Stimulated activated CD4-positive, alpha-beta T cell treated with anti-CD3 and anti-CD28 coated beads, Interleukin-12 subunit alpha, Interleukin-12 subunit beta, amount 100 ng/mL, for 4 hours (primary cell): ENCODE results near the gene FILIP1L.

Source experiments
- DNase-seq: peaks from one replicate; pipeline ENCODE4 v3.0.0-alpha.2; 2020

Gene FILIP1L

GRCh38 chr3:99878005-99878404 lies 236.3 kb downstream of the FILIP1L start:
- no peak for DNase-seq

GRCh38 chr3:99877031-99877579 lies 237.2 kb downstream of the FILIP1L start:
- no peak for DNase-seq

GRCh38 chr3:99875929-99876841 lies 238.1 kb downstream of the FILIP1L start:
- DNase-seq: peak; percentile 54

GRCh38 chr3:99875581-99875928 lies 238.7 kb downstream of the FILIP1L start:
- DNase-seq: no peak

- DNase-seq: no peak
Measured at GRCh38 chr3:99874237-99875002, 239.9 kb downstream of the FILIP1L start.

- DNase-seq: no peak
Measured at GRCh38 chr3:99873269-99874102, 240.8 kb downstream of the FILIP1L start.

- no peak for DNase-seq
Measured at GRCh38 chr3:99872923-99873254, 241.4 kb downstream of the FILIP1L start.

- no peak for DNase-seq
Measured at GRCh38 chr3:99871231-99872045, 242.9 kb downstream of the FILIP1L start.

- no peak for DNase-seq
Measured at GRCh38 chr3:99870712-99871111, 243.6 kb downstream of the FILIP1L start.

GRCh38 chr3:99869621-99870020 lies 244.7 kb downstream of the FILIP1L start:
- DNase-seq: no peak

- DNase-seq: no peak
Measured at GRCh38 chr3:99868311-99868646, 246.0 kb downstream of the FILIP1L start.

- DNase-seq: no peak
Measured at GRCh38 chr3:99867594-99868310, 246.5 kb downstream of the FILIP1L start.

GRCh38 chr3:99866261-99866761 lies 248.0 kb downstream of the FILIP1L start:
- DNase-seq: no peak

- DNase-seq: no peak
Measured at GRCh38 chr3:99865321-99865720, 249.0 kb downstream of the FILIP1L start.

GRCh38 chr3:99864289-99864688 lies 250.0 kb downstream of the FILIP1L start:
- no peak for DNase-seq

GRCh38 chr3:99863588-99863987 lies 250.7 kb downstream of the FILIP1L start:
- no peak for DNase-seq

GRCh38 chr3:99863002-99863401 lies 251.3 kb downstream of the FILIP1L start:
- DNase-seq: no peak

GRCh38 chr3:99862208-99862607 lies 252.1 kb downstream of the FILIP1L start:
- no peak for DNase-seq

GRCh38 chr3:99861216-99861615 lies 253.1 kb downstream of the FILIP1L start:
- DNase-seq: no peak

- DNase-seq: no peak
Measured at GRCh38 chr3:99859825-99860224, 254.5 kb downstream of the FILIP1L start.

- no peak for DNase-seq
Measured at GRCh38 chr3:99858469-99858868, 255.8 kb downstream of the FILIP1L start.
